Measurements from ENCODE around the gene TET3.
"Not testable (repeated sequence)": the region's sequence is repeated elsewhere in the genome, so short reads cannot be mapped to it uniquely, and the experiment has no call there.

The TET3 gene

DNA sequence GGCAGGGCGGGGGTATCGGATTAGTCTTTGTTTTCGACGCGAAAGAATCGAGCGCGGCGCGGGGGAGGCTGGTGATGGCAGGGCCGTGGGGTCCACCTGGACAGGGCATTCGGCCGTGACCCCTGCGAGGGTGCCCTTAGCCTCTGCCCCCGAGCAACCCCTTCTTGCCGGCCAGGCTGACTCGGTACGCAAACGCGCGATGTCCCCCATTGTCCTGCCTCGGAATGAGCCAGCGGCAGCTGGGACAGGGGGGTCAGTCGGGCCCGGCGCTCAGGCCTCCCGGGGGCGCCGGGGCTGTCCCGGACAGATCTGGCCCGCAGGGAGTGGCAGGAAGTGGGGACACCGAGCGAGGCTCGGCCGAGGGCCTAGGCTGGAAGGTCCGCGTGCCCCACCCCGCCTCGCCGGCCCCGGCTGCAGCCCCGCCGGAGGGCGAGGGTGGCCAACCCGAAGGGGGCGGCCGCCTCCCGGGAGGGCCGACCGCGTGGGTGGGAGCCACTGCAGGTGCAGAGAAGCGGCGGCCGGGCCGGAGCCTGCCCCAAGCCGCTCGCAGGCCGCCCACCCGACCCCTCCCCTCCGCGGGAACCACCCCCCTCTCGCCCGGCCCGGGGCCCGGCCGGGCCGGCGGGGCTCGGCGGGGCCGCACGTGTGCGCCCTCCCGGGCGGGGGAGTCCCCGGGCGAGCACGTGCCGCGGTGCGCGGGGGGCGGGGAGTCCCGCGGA is at the start of gene TET3:
TET3 (plus strand) TSS at position 708 of the 719 bp plus-strand sequence. CDS start 1,494 bp downstream, outside the sequence.
- peaks cover 0 to 6% of the 10 kb centered on the region in 2 donors for H3K27me3 ChIP-seq (ENCODE audit: control insufficient read depth in 1 of 2, insufficient read depth in 2 of 2, low read length in 2 of 2)
- no peaks in the 10 kb centered on the region for H3K9me3 ChIP-seq (ENCODE audit: low read length)
- H3K4me1 ChIP-seq (ENCODE audit: insufficient read depth, low read length), result peaks cover 37% of the 10 kb centered on the region
- peak within 1 kb of the TSS; percentile 73 for H3K27ac ChIP-seq (ENCODE audit: low read depth, low read length)
- H3K36me3 ChIP-seq (ENCODE audit: insufficient read depth, low read length), result no peaks in the 10 kb centered on the region
- peak within 1 kb of the TSS; percentile 28 for H3K9ac ChIP-seq (ENCODE audit: low read length)
- H3K4me3 ChIP-seq (ENCODE audit: low read depth in 1 of 2, low read length in 2 of 2), result peak within 1 kb of the TSS; percentile 45 to 60

- Histone ChIP-seq H3K36me3 (ENCODE audit: insufficient read depth, low read length) (peaks cover 9% of the 10 kb centered on the region), H3K4me3 (ENCODE audit: low read depth in 1 of 2, low read length in 2 of 2) (no peak overlapping the region), H3K4me1 (ENCODE audit: insufficient read depth, low read length) (peaks cover 7% of the 10 kb centered on the region), H3K9ac (ENCODE audit: low read length) (no peak overlapping the region), H3K27me3 (ENCODE audit: control insufficient read depth in 1 of 2, insufficient read depth in 2 of 2, low read length in 2 of 2) (no peaks in the 10 kb centered on the region), H3K27ac (ENCODE audit: low read depth, low read length) (no peak overlapping the region), H3K9me3 (ENCODE audit: low read length) (no peaks in the 10 kb centered on the region)
These were observed 49.1 kb upstream of the TET3 start for GRCh38 chr2:73935641-73936040.

GRCh38 chr2:73937103-73937885 is 47.4 kb upstream of the TET3 start:
- no peak overlapping the region for H3K27ac ChIP-seq (ENCODE audit: low read depth, low read length)
- H3K4me3 ChIP-seq (ENCODE audit: low read depth in 1 of 2, low read length in 2 of 2), result no peak overlapping the region
- no peaks in the 10 kb centered on the region for H3K9me3 ChIP-seq (ENCODE audit: low read length)
- no peaks in the 10 kb centered on the region for H3K4me1 ChIP-seq (ENCODE audit: insufficient read depth, low read length)
- H3K9ac ChIP-seq (ENCODE audit: low read length), result no peak overlapping the region
- peaks cover 5% of the 10 kb centered on the region for H3K36me3 ChIP-seq (ENCODE audit: insufficient read depth, low read length)
- H3K27me3 ChIP-seq (ENCODE audit: control insufficient read depth in 1 of 2, insufficient read depth in 2 of 2, low read length in 2 of 2), result no peaks in the 10 kb centered on the region

GRCh38 chr2:73937899-73938298 is 46.8 kb upstream of the TET3 start:
- no peak overlapping the region for H3K27ac ChIP-seq (ENCODE audit: low read depth, low read length)
- no peak overlapping the region for H3K4me3 ChIP-seq (ENCODE audit: low read depth in 1 of 2, low read length in 2 of 2)
- H3K4me1 ChIP-seq (ENCODE audit: insufficient read depth, low read length), result no peaks in the 10 kb centered on the region
- no peak overlapping the region for H3K9ac ChIP-seq (ENCODE audit: low read length)
- H3K27me3 ChIP-seq (ENCODE audit: control insufficient read depth in 1 of 2, insufficient read depth in 2 of 2, low read length in 2 of 2), result no peaks in the 10 kb centered on the region
- H3K9me3 ChIP-seq (ENCODE audit: low read length), result no peaks in the 10 kb centered on the region
- H3K36me3 ChIP-seq (ENCODE audit: insufficient read depth, low read length), result peaks cover 5% of the 10 kb centered on the region

GRCh38 chr2:73938718-73939352 is 45.9 kb upstream of the TET3 start:
- H3K27ac ChIP-seq (ENCODE audit: low read depth, low read length), result no peak overlapping the region
- no peaks in the 10 kb centered on the region for H3K9me3 ChIP-seq (ENCODE audit: low read length)
- no peak overlapping the region for H3K9ac ChIP-seq (ENCODE audit: low read length)
- H3K27me3 ChIP-seq (ENCODE audit: control insufficient read depth in 1 of 2, insufficient read depth in 2 of 2, low read length in 2 of 2), result no peaks in the 10 kb centered on the region
- no peak overlapping the region for H3K4me3 ChIP-seq (ENCODE audit: low read depth in 1 of 2, low read length in 2 of 2)
- H3K36me3 ChIP-seq (ENCODE audit: insufficient read depth, low read length), result no peaks in the 10 kb centered on the region
- H3K4me1 ChIP-seq (ENCODE audit: insufficient read depth, low read length), result no peaks in the 10 kb centered on the region

DNA sequence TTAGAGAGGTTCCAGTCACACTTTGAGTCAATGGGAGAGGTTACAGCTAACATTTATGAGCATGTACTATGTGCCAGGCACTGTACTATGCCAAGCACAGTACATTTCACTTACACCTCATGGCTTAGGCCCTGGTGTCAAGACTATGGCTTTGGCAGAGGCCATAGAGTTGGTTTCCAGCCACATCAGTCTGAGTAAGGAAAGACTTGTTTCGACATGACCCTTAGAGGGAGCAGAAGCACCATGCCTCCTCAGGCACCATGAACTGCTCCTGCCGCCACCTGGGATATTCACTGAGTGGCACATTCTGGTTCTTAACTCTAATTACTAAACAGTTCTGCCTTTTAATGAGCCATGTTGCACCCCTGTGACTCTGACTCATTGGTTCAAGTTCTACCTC is 45.3 kb upstream of the TET3 start:
- H3K9me3 ChIP-seq (ENCODE audit: low read length), result no peaks in the 10 kb centered on the region
- no peak overlapping the region for H3K4me3 ChIP-seq (ENCODE audit: low read depth in 1 of 2, low read length in 2 of 2)
- no peaks in the 10 kb centered on the region for H3K4me1 ChIP-seq (ENCODE audit: insufficient read depth, low read length)
- H3K36me3 ChIP-seq (ENCODE audit: insufficient read depth, low read length), result no peaks in the 10 kb centered on the region
- H3K27me3 ChIP-seq (ENCODE audit: control insufficient read depth in 1 of 2, insufficient read depth in 2 of 2, low read length in 2 of 2), result no peaks in the 10 kb centered on the region
- H3K27ac ChIP-seq (ENCODE audit: low read depth, low read length), result no peak overlapping the region
- no peak overlapping the region for H3K9ac ChIP-seq (ENCODE audit: low read length)

DNA sequence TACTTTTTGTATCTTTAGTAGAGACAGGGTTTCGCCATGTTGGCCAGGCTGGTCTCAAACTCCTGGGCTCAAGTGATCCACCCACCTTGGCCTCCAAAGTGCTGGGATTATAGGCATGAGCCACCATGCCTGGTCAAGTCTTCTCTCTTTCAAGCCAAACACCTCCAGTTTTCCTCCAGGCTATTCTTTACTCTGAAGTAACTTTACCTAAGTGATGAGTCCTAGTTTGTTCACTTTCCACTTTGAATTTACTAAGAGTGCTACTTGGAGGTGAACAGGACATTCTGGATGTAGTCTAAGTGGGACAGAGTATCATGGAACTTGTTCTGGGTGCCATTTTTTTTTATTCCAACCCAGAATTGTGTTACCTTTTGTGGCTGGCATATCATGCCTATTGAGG is 44.6 kb upstream of the TET3 start:
- not testable (repeated sequence) for H3K27ac ChIP-seq (ENCODE audit: low read depth, low read length); H3K36me3 ChIP-seq (ENCODE audit: insufficient read depth, low read length); H3K9me3 ChIP-seq (ENCODE audit: low read length); H3K9ac ChIP-seq (ENCODE audit: low read length); H3K4me3 ChIP-seq (ENCODE audit: low read depth in 1 of 2, low read length in 2 of 2); H3K4me1 ChIP-seq (ENCODE audit: insufficient read depth, low read length); H3K27me3 ChIP-seq (ENCODE audit: control insufficient read depth in 1 of 2, insufficient read depth in 2 of 2, low read length in 2 of 2)

DNA sequence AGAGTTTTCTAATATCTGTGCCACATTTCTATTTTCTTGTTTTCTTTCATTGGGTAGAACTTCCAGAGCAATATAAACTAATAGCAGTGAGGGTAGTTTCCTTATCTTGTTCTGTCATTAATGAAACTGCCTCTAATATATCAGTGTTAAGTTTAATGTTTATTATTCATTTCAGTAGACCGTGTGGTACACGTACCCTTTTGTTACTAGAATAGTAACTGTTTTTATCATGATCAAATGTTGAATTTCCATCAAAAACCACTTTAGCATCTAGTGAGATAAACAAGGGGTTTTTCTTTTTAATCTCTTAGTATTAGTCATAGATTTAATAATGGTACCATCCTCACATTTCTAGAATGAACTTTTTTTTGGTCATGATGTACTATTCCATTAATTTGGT is 42.0 kb upstream of the TET3 start:
- Histone ChIP-seq H3K4me3 (ENCODE audit: low read depth in 1 of 2, low read length in 2 of 2) (no peak overlapping the region), H3K9ac (ENCODE audit: low read length) (no peak overlapping the region), H3K4me1 (ENCODE audit: insufficient read depth, low read length) (no peaks in the 10 kb centered on the region), H3K36me3 (ENCODE audit: insufficient read depth, low read length) (peaks cover 18% of the 10 kb centered on the region), H3K27ac (ENCODE audit: low read depth, low read length) (no peak overlapping the region), H3K9me3 (ENCODE audit: low read length) (no peaks in the 10 kb centered on the region), H3K27me3 (ENCODE audit: control insufficient read depth in 1 of 2, insufficient read depth in 2 of 2, low read length in 2 of 2) (no peaks in the 10 kb centered on the region)

- Histone ChIP-seq H3K9ac (ENCODE audit: low read length) (no peak overlapping the region), H3K27ac (ENCODE audit: low read depth, low read length) (no peak overlapping the region), H3K36me3 (ENCODE audit: insufficient read depth, low read length) (peaks cover 32% of the 10 kb centered on the region)
These were observed 40.0 kb upstream of the TET3 start for GRCh38 chr2:73944714-73945113.

DNA sequence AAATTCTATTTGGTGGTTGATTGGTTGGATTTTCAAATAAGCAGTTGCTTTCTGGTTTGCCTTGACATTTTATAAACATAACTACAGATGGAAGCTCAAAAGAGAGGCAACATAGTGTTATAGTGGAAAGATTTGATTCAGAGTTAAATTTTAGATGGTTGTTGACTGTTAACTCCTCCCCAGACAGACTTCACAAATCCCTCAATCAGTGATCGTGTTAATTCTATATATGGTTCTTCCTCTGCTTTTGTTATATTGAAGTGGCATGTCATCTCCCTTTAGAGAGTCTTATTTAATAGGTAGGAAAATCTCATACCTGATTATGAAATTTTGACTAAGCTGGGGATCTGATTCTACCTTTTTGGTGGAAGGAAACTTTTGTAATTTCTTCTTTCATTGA is 38.5 kb upstream of the TET3 start:
- Histone ChIP-seq H3K36me3 (ENCODE audit: insufficient read depth, low read length) (peaks cover 45% of the 10 kb centered on the region), H3K27me3 (ENCODE audit: control insufficient read depth in 1 of 2, insufficient read depth in 2 of 2, low read length in 2 of 2) (no peaks in the 10 kb centered on the region), H3K27ac (ENCODE audit: low read depth, low read length) (no peak overlapping the region), H3K4me1 (ENCODE audit: insufficient read depth, low read length) (no peaks in the 10 kb centered on the region), H3K9me3 (ENCODE audit: low read length) (no peaks in the 10 kb centered on the region), H3K4me3 (ENCODE audit: low read depth in 1 of 2, low read length in 2 of 2) (no peak overlapping the region), H3K9ac (ENCODE audit: low read length) (no peak overlapping the region)

More at GRCh38 chr2:73944714-73945113, 40.0 kb upstream of the TET3 start:
- Histone ChIP-seq H3K9me3 (ENCODE audit: low read length) (no peaks in the 10 kb centered on the region), H3K4me3 (ENCODE audit: low read depth in 1 of 2, low read length in 2 of 2) (no peak overlapping the region), H3K4me1 (ENCODE audit: insufficient read depth, low read length) (no peaks in the 10 kb centered on the region), H3K27me3 (ENCODE audit: control insufficient read depth in 1 of 2, insufficient read depth in 2 of 2, low read length in 2 of 2) (no peaks in the 10 kb centered on the region)

GRCh38 chr2:73946666-73947065 is 38.0 kb upstream of the TET3 start:
- Histone ChIP-seq H3K4me3 (ENCODE audit: low read depth in 1 of 2, low read length in 2 of 2) (no peak overlapping the region), H3K27me3 (ENCODE audit: control insufficient read depth in 1 of 2, insufficient read depth in 2 of 2, low read length in 2 of 2) (no peaks in the 10 kb centered on the region), H3K36me3 (ENCODE audit: insufficient read depth, low read length) (peaks cover 50% of the 10 kb centered on the region), H3K27ac (ENCODE audit: low read depth, low read length) (no peak overlapping the region), H3K4me1 (ENCODE audit: insufficient read depth, low read length) (peaks cover 4% of the 10 kb centered on the region), H3K9ac (ENCODE audit: low read length) (no peak overlapping the region), H3K9me3 (ENCODE audit: low read length) (no peaks in the 10 kb centered on the region)
